Gastrocnemius medialis (tissue), 4 donors: ENCODE data around the gene CMPK1. TPM values are rescaled to one million over a fixed set of nuclear protein-coding genes. Genes with fewer than 3 reads are reported as not detected.

Experiments
- ATAC-seq, 2 donors: fragments of 150-250 bp; one replicate each; pipeline ENCODE4 v1.9.1; 2016
- DNase-seq, 2 donors: peaks; one replicate each; pipeline ENCODE4 v3.0.0-alpha.2; 2019
- H3K27ac ChIP-seq, 4 donors: fragments of 200-600 bp; sonication (generic); 1 replicate in 1 of 4; 2 replicates in 3 of 4; pipeline ENCODE4 v1.5.1; 2016 to 2018; ENCODE audit warnings: mild to moderate bottlenecking in 2 of 4, moderate library complexity in 1 of 4
- H3K27me3 ChIP-seq, 3 donors: fragments of 200-600 bp; sonication (generic) in 2 of 3; 1 replicate in 1 of 3; 2 replicates in 2 of 3; pipeline versions ENCODE4 v1.5.1 to v1.6.0; 2016 to 2019; ENCODE audit warnings: mild to moderate bottlenecking in 1 of 3, moderate library complexity in 1 of 3
- H3K36me3 ChIP-seq, 2 donors: fragments of 200-600 bp; sonication (generic) in 1 of 2; one replicate each; pipeline ENCODE4 v1.5.1; 2017 to 2018
- H3K4me1 ChIP-seq, 2 donors: fragments of 200-600 bp; sonication (generic) in 1 of 2; one replicate each; pipeline ENCODE4 v1.5.1; 2016 to 2017; ENCODE audit warnings: mild to moderate bottlenecking in 2 of 2
- H3K4me3 ChIP-seq, 4 donors: fragments of 200-600 bp; sonication (generic) in 3 of 4; 1 replicate in 1 of 4; 2 replicates in 3 of 4; pipeline ENCODE4 v1.5.1; 2016 to 2019; ENCODE audit warnings: mild to moderate bottlenecking in 2 of 4
- H3K9me3 ChIP-seq, 3 donors: fragments of 200-600 bp; sonication (generic) in 2 of 3; 1 replicate in 1 of 3; 2 replicates in 2 of 3; pipeline ENCODE4 v1.5.1; 2016 to 2019
- CTCF ChIP-seq, 5 experiments: fragments of 450-650 bp in 3 of 5; fragments of 200-600 bp in 2 of 5; sonication (generic) in 2 of 5; IDR thresholded peaks in 4 of 5; conservative IDR thresholded peaks in 1 of 5; 1 replicate in 4 of 5; 2 replicates in 1 of 5; pipeline ENCODE4 v1.5.1; 2016 to 2019; ENCODE audit warnings: antibody characterized with exemption in 5 of 5, mild to moderate bottlenecking in 3 of 5, moderate library complexity in 3 of 5
- POLR2A ChIP-seq, 2 donors: fragments of 450-650 bp; IDR thresholded peaks; one replicate each; pipeline ENCODE4 v1.6.1; 2017; ENCODE audit warnings: antibody characterized with exemption in 2 of 2, mild to moderate bottlenecking in 2 of 2, moderate library complexity in 2 of 2
- in situ Hi-C, 4 donors: fragments of 200-750 bp; cut with MboI; loops; one replicate each; pipeline versions ENCODE4 v1.15.0 to v1.8.0; 2017; ENCODE audit warnings: low sequenced_read_pairs in 4 of 4
- intact Hi-C: fragments of 100-400 bp; cut with DNase I; formaldehyde crosslinking; loops from one replicate; pipeline ENCODE4 v1.15.1; 2023; ENCODE audit warnings: low total_unique reads
- total RNA-seq, 4 donors: library from RNA; depleted of rRNA; stranded (reverse); fragments of >200 nt; gene quantifications; one replicate each; pipeline versions ENCODE4 v1.1.0 to v1.2.3, GENCODE V29; 2016

Gene CMPK1
- total RNA-seq, 4 donors from 2014 or later, result 70.7 to 98.7 (median 88.3) TPM

- in situ Hi-C loops (loop anchor here in 2 of 4 donors (25.0 kb wide), 1 partner anchor 143 kb away; the partner anchor contains the start of gene PDZK1IP1 (in 2 of the 2)), intact Hi-C loops (loop anchor here (5.0 kb wide), 1 partner anchor 153 kb away; no protein-coding TSS in a partner anchor)
- no peaks in the 10 kb centered on the region for H3K9me3 ChIP-seq
- H3K4me1 ChIP-seq, result peaks cover 18 to 29% of the 10 kb centered on the region in 2 donors
- no peaks in the 10 kb centered on the region for H3K36me3 ChIP-seq
- H3K27me3 ChIP-seq, result no peaks in the 10 kb centered on the region
- TF ChIP-seq POLR2A (IDR thresholded peaks at IDR 0.05) (no peak), CTCF (IDR thresholded peaks at IDR 0.05 in 4 of 5, conservative IDR thresholded peaks at IDR 0.05 in 1 of 5) (no peak)
- ATAC-seq, result no peak
- H3K27ac ChIP-seq, result peak overlapping the region in 1 of 4 donors; percentile 41
- H3K4me3 ChIP-seq, result no peak overlapping the region
- DNase-seq, result no peak
Measured at GRCh38 chr1:47330212-47330611, 3.4 kb upstream of the CMPK1 start.

GRCh38 chr1:47331875-47332274 is 1.7 kb upstream of the CMPK1 start:
- in situ Hi-C loops (loop anchor here in 2 of 4 donors (25.0 kb wide), 1 partner anchor 145 kb away; the partner anchor contains the start of gene PDZK1IP1 (in 2 of the 2)), intact Hi-C loops (loop anchor here (5.0 kb wide), 1 partner anchor 155 kb away; no protein-coding TSS in a partner anchor)
- DNase-seq, result no peak
- no peaks in the 10 kb centered on the region for H3K9me3 ChIP-seq
- H3K27me3 ChIP-seq, result no peaks in the 10 kb centered on the region
- ATAC-seq, result no peak
- H3K36me3 ChIP-seq, result no peaks in the 10 kb centered on the region
- peaks cover 28 to 39% of the 10 kb centered on the region in 2 donors for H3K4me1 ChIP-seq
- H3K27ac ChIP-seq, result peak overlapping the region in 3 of 4 donors; percentile 93 to 100 (median 99)
- TF ChIP-seq CTCF (IDR thresholded peaks at IDR 0.05 in 4 of 5, conservative IDR thresholded peaks at IDR 0.05 in 1 of 5) (no peak), POLR2A (IDR thresholded peaks at IDR 0.05) (no peak)
- H3K4me3 ChIP-seq, result no peak overlapping the region

GRCh38 chr1:47332779-47333577 is 612 bp upstream of the CMPK1 start:
- in situ Hi-C loops, result loop anchor here in 2 of 4 donors (25.0 kb wide), 1 partner anchor 146 kb away; the partner anchor contains the start of gene PDZK1IP1 (in 2 of the 2)

More at GRCh38 chr1:47332779-47333577, 612 bp upstream of the CMPK1 start:
- DNase-seq (no peak), ATAC-seq (peak; percentile 50 to 52)
- Histone ChIP-seq H3K36me3 (no peaks in the 10 kb centered on the region), H3K27ac (peak overlapping the region; percentile 93 to 100 (median 98)), H3K9me3 (no peaks in the 10 kb centered on the region), H3K4me1 (peaks cover 28 to 39% of the 10 kb centered on the region in 2 donors), H3K4me3 (peak overlapping the region; percentile 72 to 99 (median 92)), H3K27me3 (no peaks in the 10 kb centered on the region)
- intact Hi-C loops, result loop anchor here (5.0 kb wide), 1 partner anchor 156 kb away; no protein-coding TSS in a partner anchor
- TF ChIP-seq POLR2A (IDR thresholded peaks at IDR 0.05) (no peak), CTCF (IDR thresholded peaks at IDR 0.05 in 4 of 5, conservative IDR thresholded peaks at IDR 0.05 in 1 of 5) (no peak)
